ENCODE results near the gene SCAPER. TPM values are rescaled to one million over a fixed set of nuclear protein-coding genes. Genes with fewer than 3 reads are reported as not detected.

SCAPER gene
- total RNA-seq, 2 experiments from 2014 or later = 10.4 to 22.3 TPM

DNA sequence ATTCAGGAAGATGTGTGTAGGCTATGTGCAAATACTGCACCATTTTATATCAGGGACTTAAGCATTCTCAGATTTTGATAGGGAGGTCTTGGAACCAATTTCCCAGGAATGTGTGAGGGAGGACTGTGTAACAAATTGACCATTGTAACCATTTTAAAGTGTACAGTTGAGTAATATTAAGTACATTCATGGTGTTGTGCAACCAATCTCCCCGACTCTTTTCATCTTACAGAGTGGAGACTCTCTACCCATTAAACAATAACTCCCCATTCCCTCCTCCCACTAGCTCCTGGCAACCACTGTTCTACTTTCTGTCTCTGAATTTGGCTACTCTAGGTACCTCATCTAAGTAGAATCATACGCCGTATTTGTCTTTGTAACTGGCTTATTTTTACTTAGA lies 31.5 kb upstream of the SCAPER start:
- peaks cover 33% of the 10 kb centered on the region for H3K4me1 ChIP-seq (ENCODE audit: insufficient read depth, low read length, poor library complexity, severe bottlenecking)
- 0 out of 2 replicates have a peak, but pooled peaks cover 12% of the 10 kb centered on the region for H4K20me1 ChIP-seq (ENCODE audit: insufficient read depth, low read length)
- H3K79me2 ChIP-seq (ENCODE audit: insufficient read depth, low read depth, low read length) = peaks cover 3% of the 10 kb centered on the region; the same call in 1 of the 2 replicates
- intact Hi-C loops (cut with micrococcal nuclease; ENCODE audit: unreplicated experiment) = no loop called here
- no peaks in the 10 kb centered on the region for H3K9me2 ChIP-seq (ENCODE audit: insufficient read depth, low read length)
- H3K36me3 ChIP-seq (ENCODE audit: insufficient read depth, low read length) = peaks cover 48% of the 10 kb centered on the region
- no peaks in the 10 kb centered on the region for H3K9me3 ChIP-seq (ENCODE audit: low read length)
- H3K4me3 ChIP-seq (ENCODE audit: low read depth, low read length, poor library complexity, severe bottlenecking) = no peak overlapping the region
- CTCF ChIA-PET (ENCODE audit: unreplicated experiment) = no interaction called here
- H3K4me2 ChIP-seq (ENCODE audit: low read length) = no peak overlapping the region
- DNase-seq (ENCODE audit: low spot score) = no peak
- POLR2A ChIA-PET = no interaction called here
- no peak for TF ChIP-seq EZH2phosphoT487 (IDR thresholded peaks at IDR 0.05; ENCODE audit: borderline replicate concordance, low read depth, low read length)
- TF ChIP-seq, protein P1, sequence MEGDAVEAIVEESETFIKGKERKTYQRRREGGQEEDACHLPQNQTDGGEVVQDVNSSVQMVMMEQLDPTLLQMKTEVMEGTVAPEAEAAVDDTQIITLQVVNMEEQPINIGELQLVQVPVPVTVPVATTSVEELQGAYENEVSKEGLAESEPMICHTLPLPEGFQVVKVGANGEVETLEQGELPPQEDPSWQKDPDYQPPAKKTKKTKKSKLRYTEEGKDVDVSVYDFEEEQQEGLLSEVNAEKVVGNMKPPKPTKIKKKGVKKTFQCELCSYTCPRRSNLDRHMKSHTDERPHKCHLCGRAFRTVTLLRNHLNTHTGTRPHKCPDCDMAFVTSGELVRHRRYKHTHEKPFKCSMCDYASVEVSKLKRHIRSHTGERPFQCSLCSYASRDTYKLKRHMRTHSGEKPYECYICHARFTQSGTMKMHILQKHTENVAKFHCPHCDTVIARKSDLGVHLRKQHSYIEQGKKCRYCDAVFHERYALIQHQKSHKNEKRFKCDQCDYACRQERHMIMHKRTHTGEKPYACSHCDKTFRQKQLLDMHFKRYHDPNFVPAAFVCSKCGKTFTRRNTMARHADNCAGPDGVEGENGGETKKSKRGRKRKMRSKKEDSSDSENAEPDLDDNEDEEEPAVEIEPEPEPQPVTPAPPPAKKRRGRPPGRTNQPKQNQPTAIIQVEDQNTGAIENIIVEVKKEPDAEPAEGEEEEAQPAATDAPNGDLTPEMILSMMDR (conservative IDR thresholded peaks at IDR 0.05; ENCODE audit: low read length) = no peak
- BruUV-seq (replicated peaks) = no TSS peak
- H3K27ac ChIP-seq (ENCODE audit: low read depth, low read length, poor library complexity, severe bottlenecking) = no peak overlapping the region
- H2AFZ ChIP-seq (ENCODE audit: low read length) = no peak overlapping the region

DNA sequence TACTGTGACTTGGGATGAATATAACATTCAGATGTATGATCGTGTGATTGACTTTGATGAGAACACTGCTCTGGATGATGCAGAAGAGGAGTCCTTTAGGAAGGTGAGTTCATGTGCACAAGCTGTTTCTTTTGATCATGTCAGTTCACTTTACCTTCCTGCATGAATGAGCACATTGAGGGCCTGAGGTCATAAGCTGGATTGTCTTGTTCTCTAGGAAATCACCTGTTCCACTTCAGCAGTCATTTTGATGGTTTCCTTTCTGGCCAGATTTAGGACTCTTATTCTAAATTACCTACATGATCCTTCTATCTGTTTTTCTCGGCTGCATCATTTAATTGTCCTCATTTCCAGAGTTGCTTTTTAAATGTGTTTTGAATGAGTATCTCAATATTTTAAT lies 30.5 kb upstream of the SCAPER start:
- 0 out of 2 replicates have a peak, but pooled peaks cover 12% of the 10 kb centered on the region for H4K20me1 ChIP-seq (ENCODE audit: insufficient read depth, low read length)
- DNase-seq (ENCODE audit: low spot score) = peak; percentile 78
- H3K4me3 ChIP-seq (ENCODE audit: low read depth, low read length, poor library complexity, severe bottlenecking) = peak overlapping the region; percentile 4
- no peaks in the 10 kb centered on the region for H3K9me3 ChIP-seq (ENCODE audit: low read length)
- intact Hi-C loops (cut with micrococcal nuclease; ENCODE audit: unreplicated experiment) = no loop called here
- H3K4me1 ChIP-seq (ENCODE audit: insufficient read depth, low read length, poor library complexity, severe bottlenecking) = peaks cover 38% of the 10 kb centered on the region
- no TSS peak for BruUV-seq (replicated peaks)
- ChIA-PET CTCF (ENCODE audit: unreplicated experiment) (no interaction called here), POLR2A (interaction anchor here (1.1 kb wide), 1 partner anchor 31 kb away, joined by 3 read pairs; no protein-coding TSS in a partner anchor)
- H3K36me3 ChIP-seq (ENCODE audit: insufficient read depth, low read length) = peaks cover 48% of the 10 kb centered on the region
- H3K9me2 ChIP-seq (ENCODE audit: insufficient read depth, low read length) = no peaks in the 10 kb centered on the region
- H3K4me2 ChIP-seq (ENCODE audit: low read length) = peak overlapping the region; percentile 53
- no peak overlapping the region for H2AFZ ChIP-seq (ENCODE audit: low read length)
- TF ChIP-seq, protein P1 (conservative IDR thresholded peaks at IDR 0.05; ENCODE audit: low read length) = no peak
- TF ChIP-seq EZH2phosphoT487 (IDR thresholded peaks at IDR 0.05; ENCODE audit: borderline replicate concordance, low read depth, low read length) = no peak
- peak overlapping the region; percentile 17 for H3K27ac ChIP-seq (ENCODE audit: low read depth, low read length, poor library complexity, severe bottlenecking)
- H3K79me2 ChIP-seq (ENCODE audit: insufficient read depth, low read depth, low read length) = peaks cover 3% of the 10 kb centered on the region; the same call in 1 of the 2 replicates

DNA sequence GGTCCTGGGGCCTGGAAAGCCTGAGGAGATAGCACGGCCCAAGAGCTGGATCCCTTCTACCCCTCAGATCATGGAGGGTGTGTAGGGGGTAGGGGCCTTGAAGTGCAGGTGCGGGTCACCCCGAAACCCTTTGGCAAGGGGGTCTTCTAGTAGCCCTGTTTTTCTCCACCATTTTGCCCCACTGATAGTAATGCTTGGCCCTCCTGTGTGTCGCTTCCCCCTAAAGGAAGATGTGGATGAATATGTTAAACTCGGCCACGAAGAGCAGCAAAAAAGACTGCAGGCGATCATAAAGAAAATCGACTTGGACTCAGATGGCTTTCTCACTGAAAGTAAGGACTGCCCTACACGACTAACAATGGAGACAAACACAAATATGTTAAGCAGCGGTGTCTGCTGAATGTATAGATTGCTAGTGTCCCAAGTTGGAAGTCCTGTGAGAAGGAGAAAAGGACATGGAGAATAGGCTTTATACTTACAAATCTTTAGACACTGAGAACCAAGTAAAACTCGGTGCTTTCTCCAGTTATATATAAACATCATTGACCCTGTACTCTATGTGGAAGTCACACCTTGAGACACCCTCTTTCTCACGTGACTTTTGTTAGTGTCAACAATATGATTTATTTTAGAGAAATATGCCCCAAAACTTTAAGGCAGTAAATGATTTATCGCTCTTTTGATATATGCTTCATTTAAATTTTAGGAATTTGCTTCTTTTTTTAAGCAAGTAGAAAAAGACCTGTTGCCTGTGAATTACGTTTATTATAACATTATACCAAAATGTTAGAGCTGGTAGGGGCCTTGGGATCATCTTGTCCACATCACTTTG lies 27.2 kb upstream of the SCAPER start:
- Histone ChIP-seq H3K4me1 (ENCODE audit: insufficient read depth, low read length, poor library complexity, severe bottlenecking) (peaks cover 39% of the 10 kb centered on the region), H3K79me2 (ENCODE audit: insufficient read depth, low read depth, low read length) (peaks cover 3% of the 10 kb centered on the region; the same call in 1 of the 2 replicates), H3K9me3 (ENCODE audit: low read length) (no peaks in the 10 kb centered on the region), H3K4me3 (ENCODE audit: low read depth, low read length, poor library complexity, severe bottlenecking) (peak overlapping the region; percentile 90), H3K36me3 (ENCODE audit: insufficient read depth, low read length) (peaks cover 34% of the 10 kb centered on the region), H3K27ac (ENCODE audit: low read depth, low read length, poor library complexity, severe bottlenecking) (peak overlapping the region; percentile 20), H4K20me1 (ENCODE audit: insufficient read depth, low read length) (0 out of 2 replicates have a peak, but pooled peaks cover 12% of the 10 kb centered on the region), H3K4me2 (ENCODE audit: low read length) (peak overlapping the region; percentile 89), H2AFZ (ENCODE audit: low read length) (peak overlapping the region; percentile 100; the same call in 1 of the 2 replicates), H3K9me2 (ENCODE audit: insufficient read depth, low read length) (no peaks in the 10 kb centered on the region)
- DNase-seq (ENCODE audit: low spot score) = peak; percentile 30
- POLR2A ChIA-PET = interaction anchor here (0.9 to 1.2 kb wide), 3 partner anchors 27 to 66 kb away, joined by 3 read pairs; partner anchors contain the start of gene SCAPER
- intact Hi-C loops (cut with micrococcal nuclease; ENCODE audit: unreplicated experiment) = no loop called here
- CTCF ChIA-PET (ENCODE audit: unreplicated experiment) = no interaction called here
- TF ChIP-seq, protein P1 (conservative IDR thresholded peaks at IDR 0.05; ENCODE audit: low read length) = no peak
- TF ChIP-seq EZH2phosphoT487 (IDR thresholded peaks at IDR 0.05; ENCODE audit: borderline replicate concordance, low read depth, low read length) = no peak
- BruUV-seq (replicated peaks) = TSS peak; percentile 58

Measured in OCI-LY7 (cell line).